Esophagus muscularis mucosa (tissue), 4 donors: Measurements from ENCODE around the gene TSHR. TPM values are rescaled to one million over a fixed set of nuclear protein-coding genes. Genes with fewer than 3 reads are reported as not detected.

ENCODE experiments used
- DNase-seq: peaks from one replicate; pipeline ENCODE4 v3.0.0-alpha.2; 2017; ENCODE audit errors: extremely low spot score
- H3K27ac ChIP-seq, 4 donors: fragments of 200-600 bp; sonication (generic); replicated peaks in 1 of 4; 1 replicate in 3 of 4; 2 replicates in 1 of 4; pipeline ENCODE4 v1.5.1; 2016 to 2019; ENCODE audit warnings: mild to moderate bottlenecking in 1 of 4
- H3K27me3 ChIP-seq, 4 donors: fragments of 200-600 bp; sonication (generic); one replicate each; pipeline versions ENCODE4 v1.5.1 to v1.6.0; 2016 to 2019
- H3K36me3 ChIP-seq, 4 donors: fragments of 200-600 bp; sonication (generic); one replicate each; pipeline ENCODE4 v1.5.1; 2016 to 2019
- H3K4me1 ChIP-seq, 4 donors: fragments of 200-600 bp; sonication (generic); one replicate each; pipeline ENCODE4 v1.5.1; 2016 to 2019
- H3K4me3 ChIP-seq, 4 donors: fragments of 200-600 bp; sonication (generic); 1 replicate in 2 of 4; 2 replicates in 2 of 4; pipeline ENCODE4 v1.5.1; 2016 to 2019; ENCODE audit warnings: mild to moderate bottlenecking in 4 of 4, moderate library complexity in 1 of 4
- H3K9me3 ChIP-seq, 4 donors: fragments of 200-600 bp; sonication (generic); 1 replicate in 3 of 4; 2 replicates in 1 of 4; pipeline ENCODE4 v1.5.1; 2016 to 2019
- EP300 ChIP-seq: sonication (generic); formaldehyde crosslinking; IDR thresholded peaks from one replicate; pipeline ENCODE4 v1.6.1; 2017; ENCODE audit warnings: antibody characterized with exemption
- POLR2A ChIP-seq: fragments of 450-650 bp; IDR thresholded peaks from one replicate; pipeline ENCODE4 v1.6.1; 2017; ENCODE audit warnings: antibody characterized with exemption, moderate library complexity, mild to moderate bottlenecking, low read depth
- POLR2AphosphoS5 ChIP-seq, 2 donors: sonication (generic); formaldehyde crosslinking; IDR thresholded peaks; one replicate each; pipeline ENCODE4 v1.6.1; 2017; ENCODE audit warnings: antibody characterized with exemption in 2 of 2
- WGBS: methylation state at CpG from one replicate; pipeline ENCODE4 v1.1.5; 2018; 5-methylcytosine and 5-hydroxymethylcytosine counted together
- intact Hi-C: fragments of 100-400 bp; cut with DNase I; formaldehyde crosslinking; loops from one replicate; pipeline ENCODE4 v1.15.1; 2023
- total RNA-seq, 4 donors: library from RNA; depleted of rRNA; stranded (reverse); fragments of >200 nt; gene quantifications; one replicate each; pipeline versions ENCODE4 v1.1.0 to v1.2.1, GENCODE V29; 2016
- TF ChIP-seq, protein P1 (sequence below), 3 experiments: fragments of 200-600 bp in 2 of 3; fragments of 450-650 bp in 1 of 3; sonication (generic) in 2 of 3; IDR thresholded peaks; one replicate each; pipeline ENCODE4 v1.5.1; 2017 to 2019; ENCODE audit warnings: antibody characterized with exemption in 3 of 3, mild to moderate bottlenecking in 2 of 3, moderate library complexity in 1 of 3

TSHR gene
- total RNA-seq, 4 donors from 2014 or later: 0.17 TPM; not detected in 3

DNA sequence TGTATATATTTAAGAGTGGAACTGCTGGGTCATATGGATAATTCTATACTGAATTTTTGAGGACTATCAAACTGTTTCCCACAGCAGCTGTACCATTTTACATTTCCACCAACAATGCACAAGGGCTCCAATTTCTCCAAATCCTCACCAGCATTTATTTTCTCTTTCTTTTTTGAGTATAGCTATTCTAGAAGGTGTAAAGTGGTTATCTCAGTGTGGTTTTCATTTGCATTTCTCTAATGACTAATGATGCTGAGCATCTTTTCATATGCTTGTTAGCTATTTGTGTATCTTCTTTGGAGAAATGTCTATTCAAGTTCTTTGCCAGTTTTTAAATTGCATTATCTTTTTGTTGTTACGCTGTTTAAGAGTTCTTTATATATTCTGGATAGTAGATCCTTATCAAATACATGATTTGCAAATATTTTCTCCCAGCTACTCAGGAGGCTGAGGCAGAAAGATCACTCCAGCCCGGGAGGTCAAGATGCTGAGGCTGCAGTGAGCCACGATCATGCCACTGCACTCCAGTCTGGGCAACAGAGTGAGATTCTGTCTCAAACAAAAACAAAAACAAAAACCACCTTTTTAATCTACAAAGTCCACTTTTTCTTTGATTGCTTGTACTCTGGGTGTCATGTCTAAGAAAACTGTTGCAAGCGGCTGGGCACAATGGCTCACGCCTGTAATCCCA is 232.6 kb downstream of the TSHR start:
- intact Hi-C loops: no loop called here
- TF ChIP-seq, protein P1, sequence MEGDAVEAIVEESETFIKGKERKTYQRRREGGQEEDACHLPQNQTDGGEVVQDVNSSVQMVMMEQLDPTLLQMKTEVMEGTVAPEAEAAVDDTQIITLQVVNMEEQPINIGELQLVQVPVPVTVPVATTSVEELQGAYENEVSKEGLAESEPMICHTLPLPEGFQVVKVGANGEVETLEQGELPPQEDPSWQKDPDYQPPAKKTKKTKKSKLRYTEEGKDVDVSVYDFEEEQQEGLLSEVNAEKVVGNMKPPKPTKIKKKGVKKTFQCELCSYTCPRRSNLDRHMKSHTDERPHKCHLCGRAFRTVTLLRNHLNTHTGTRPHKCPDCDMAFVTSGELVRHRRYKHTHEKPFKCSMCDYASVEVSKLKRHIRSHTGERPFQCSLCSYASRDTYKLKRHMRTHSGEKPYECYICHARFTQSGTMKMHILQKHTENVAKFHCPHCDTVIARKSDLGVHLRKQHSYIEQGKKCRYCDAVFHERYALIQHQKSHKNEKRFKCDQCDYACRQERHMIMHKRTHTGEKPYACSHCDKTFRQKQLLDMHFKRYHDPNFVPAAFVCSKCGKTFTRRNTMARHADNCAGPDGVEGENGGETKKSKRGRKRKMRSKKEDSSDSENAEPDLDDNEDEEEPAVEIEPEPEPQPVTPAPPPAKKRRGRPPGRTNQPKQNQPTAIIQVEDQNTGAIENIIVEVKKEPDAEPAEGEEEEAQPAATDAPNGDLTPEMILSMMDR (IDR thresholded peaks at IDR 0.05): no peak
- TF ChIP-seq POLR2A: no peak
- TF ChIP-seq POLR2AphosphoS5 (IDR thresholded peaks at IDR 0.05): no peak
- TF ChIP-seq EP300: no peak
- no peaks in the 10 kb centered on the region for H3K27me3 ChIP-seq
- no peak overlapping the region for H3K4me3 ChIP-seq
- H3K27ac ChIP-seq: no peak overlapping the region
- DNase-seq: no peak
- peaks cover 0 to 7% (median 3%) of the 10 kb centered on the region in 4 donors for H3K4me1 ChIP-seq
- peaks cover 15 to 60% (median 37%) of the 10 kb centered on the region in 4 donors for H3K36me3 ChIP-seq
- H3K9me3 ChIP-seq: no peaks in the 10 kb centered on the region
- 98% methylated on average over 5 of the region's 5 CpGs for WGBS

DNA sequence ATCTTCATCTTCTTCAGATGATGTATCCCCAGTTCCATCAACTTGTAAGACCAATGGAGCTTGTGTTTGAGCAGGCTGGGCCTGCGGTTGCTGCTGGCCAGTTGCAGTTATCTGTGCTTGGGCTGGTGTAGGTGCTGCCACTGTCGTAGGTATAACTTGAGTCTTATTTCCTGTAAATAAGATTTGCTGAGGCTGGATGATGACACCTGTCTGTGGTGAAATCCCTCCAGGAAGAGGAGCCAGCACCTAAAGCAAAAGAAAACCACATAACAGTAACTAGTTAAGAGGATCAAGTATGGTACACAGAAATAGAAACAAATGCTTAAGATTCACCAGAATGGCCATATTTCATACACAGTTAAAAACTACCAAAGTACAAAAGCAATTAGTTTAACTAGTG is 237.2 kb downstream of the TSHR start:
- WGBS: 88% methylated on average over 2 of the region's 2 CpGs
- no peaks in the 10 kb centered on the region for H3K4me1 ChIP-seq
- H3K9me3 ChIP-seq: no peaks in the 10 kb centered on the region
- intact Hi-C loops: no loop called here
- no peak overlapping the region for H3K4me3 ChIP-seq
- H3K36me3 ChIP-seq: peaks cover 32 to 81% (median 57%) of the 10 kb centered on the region in 4 donors
- no peaks in the 10 kb centered on the region for H3K27me3 ChIP-seq
- no peak overlapping the region for H3K27ac ChIP-seq
- no peak for TF ChIP-seq EP300
- TF ChIP-seq, protein P1 (IDR thresholded peaks at IDR 0.05): no peak
- TF ChIP-seq POLR2AphosphoS5 (IDR thresholded peaks at IDR 0.05): no peak
- TF ChIP-seq POLR2A: no peak
- no peak for DNase-seq

DNA sequence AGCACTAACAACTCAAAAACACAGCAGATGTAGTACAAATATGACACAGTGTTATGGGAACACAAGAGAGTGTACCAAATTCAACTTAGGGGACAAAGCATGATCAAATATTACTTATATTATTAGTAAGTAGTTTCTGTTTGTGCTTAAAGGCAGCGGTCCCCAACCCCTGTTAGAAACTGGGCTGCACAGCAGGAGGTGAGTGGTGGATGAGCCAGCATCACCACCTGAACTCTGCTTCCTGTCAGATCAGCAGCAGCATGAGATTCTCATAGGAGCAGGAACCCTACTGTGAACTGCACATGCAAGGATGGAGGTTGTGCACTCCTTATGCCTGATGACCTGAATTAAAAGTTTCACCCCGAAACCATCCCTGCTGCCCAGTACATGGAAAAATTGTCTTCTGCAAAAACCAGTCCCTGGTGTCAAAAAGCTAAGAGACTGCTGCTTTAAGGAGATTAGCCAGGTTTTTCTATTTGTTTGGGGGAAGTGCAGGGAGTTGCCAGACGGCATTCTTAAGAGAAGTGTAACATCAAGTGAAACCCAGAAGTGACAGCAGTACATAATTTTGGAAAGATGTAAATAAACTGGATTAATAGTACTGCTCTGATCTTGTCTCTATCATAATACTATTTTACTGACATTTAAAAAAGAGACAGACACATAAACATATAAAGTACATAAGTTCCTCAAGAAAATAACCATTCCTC is 238.7 kb downstream of the TSHR start:
- no peaks in the 10 kb centered on the region for H3K9me3 ChIP-seq
- 93% methylated on average over 3 of the region's 3 CpGs for WGBS
- H3K27ac ChIP-seq: no peak overlapping the region
- TF ChIP-seq EP300 (no peak), POLR2AphosphoS5 (IDR thresholded peaks at IDR 0.05) (no peak), POLR2A (no peak)
- TF ChIP-seq, protein P1 (IDR thresholded peaks at IDR 0.05): no peak
- intact Hi-C loops: no loop called here
- H3K4me3 ChIP-seq: no peak overlapping the region
- no peak for DNase-seq
- H3K36me3 ChIP-seq: peaks cover 32 to 87% (median 54%) of the 10 kb centered on the region in 4 donors
- no peaks in the 10 kb centered on the region for H3K4me1 ChIP-seq
- no peaks in the 10 kb centered on the region for H3K27me3 ChIP-seq

Other genes starting within 250 kb of the TSHR start
- 10 to 100 TPM in 2 of 4 donors, 1 to 10 TPM in 2; 3.5 to 12.9 (median 9.7) TPM for gene CEP128, start 13.9 kb upstream of the TSHR start, total RNA-seq